GM12878 (cell line): ENCODE results near the gene SBF2. TPM values are rescaled to one million over a fixed set of nuclear protein-coding genes. Genes with fewer than 3 reads are reported as not detected.

Experiments used
- ATAC-seq: fragments of 200-7000 bp; cut with Tn5 transposase; 3 replicates; pipeline ENCODE4 v1.9.1; 2020; ENCODE audit warnings: mild to moderate bottlenecking, moderate library complexity
- BruUV-seq: library from RNA; stranded (reverse); fragments of 400-500 nt; replicated peaks from 2 replicates; lab custom pipeline; 2021; lab: Mats Ljungman, UMichigan
- CTCF ChIA-PET: fragments of 300-600 bp; sonication (Branson Sonifier 250); formaldehyde crosslinking; extraction: SDS; loops from one replicate; lab custom pipeline; 2021; ENCODE audit warnings: inconsistent platforms; lab: Yijun Ruan, JAX
- POLR2A ChIA-PET: fragments of 350-600 bp; formaldehyde crosslinking; extraction: SDS; loops from one replicate; lab custom pipeline; 2021; ENCODE audit warnings: inconsistent platforms; lab: Charles Lee
- RAD21 ChIA-PET: fragments of 300-600 bp; sonication (Branson Sonifier 250); formaldehyde crosslinking; loops from one replicate; lab custom pipeline; 2023; ENCODE audit warnings: antibody characterized with exemption; ENCODE audit not compliant: unreplicated experiment; lab: Charles Lee
- SMC1A ChIA-PET: fragments of 300-600 bp; sonication (Branson Sonifier 250); formaldehyde crosslinking; loops from one replicate; lab custom pipeline; 2023; ENCODE audit not compliant: unreplicated experiment, uncharacterized antibody; lab: Charles Lee
- DNase-seq: peaks from one replicate; pipeline ENCODE4 v3.0.0-alpha.2; 2011; ENCODE audit warnings: low read depth, low spot score
- FAIRE-seq: peaks from 3 replicates; lab custom pipeline; 2011; peaks lifted over from hg19 to GRCh38; lab: Jason Lieb, UNC
- H2AFZ ChIP-seq: 2 replicates; pipeline ENCODE4 v1.6.0; 2011; ENCODE audit warnings: low read depth, low read length, control low read depth; ENCODE audit not compliant: control insufficient read depth
- H3K27ac ChIP-seq: 2 replicates; pipeline ENCODE4 v1.5.1; 2011; ENCODE audit warnings: control low read depth; ENCODE audit not compliant: control insufficient read depth, insufficient read depth
- H3K27me3 ChIP-seq, 2 experiments: replicated peaks in 1 of 2; 2 replicates each; pipeline versions ENCODE4 v1.6.0 to v1.6.1; 2011; ENCODE audit warnings: low read length in 1 of 2; ENCODE audit not compliant: control insufficient read depth in 2 of 2, insufficient read depth in 2 of 2
- H3K36me3 ChIP-seq, 2 experiments: 2 replicates each; pipeline ENCODE4 v1.5.1; 2011; ENCODE audit warnings: low read length in 1 of 2; ENCODE audit not compliant: control insufficient read depth in 2 of 2, insufficient read depth in 2 of 2
- H3K4me1 ChIP-seq: 2 replicates; pipeline ENCODE4 v1.6.1; 2011; ENCODE audit warnings: mild to moderate bottlenecking, low read length, moderate library complexity, mixed read lengths; ENCODE audit not compliant: control insufficient read depth, insufficient read depth
- H3K4me2 ChIP-seq: 2 replicates; pipeline ENCODE4 v1.6.0; 2011; ENCODE audit warnings: control low read depth; ENCODE audit not compliant: control insufficient read depth, insufficient read depth
- H3K4me3 ChIP-seq: fragments of 200-600 bp; sonication (generic); 2 replicates; pipeline ENCODE4 v1.5.1; 2016
- H3K79me2 ChIP-seq: 2 replicates; pipeline ENCODE4 v1.6.0; 2011; ENCODE audit warnings: low read length; ENCODE audit not compliant: control insufficient read depth, insufficient read depth
- H3K9ac ChIP-seq: 2 replicates; pipeline ENCODE4 v1.8.0; 2011; ENCODE audit warnings: low read length, control low read depth, mixed read lengths; ENCODE audit not compliant: control insufficient read depth, insufficient read depth
- H3K9me3 ChIP-seq: replicated peaks from 3 replicates; pipeline ENCODE4 v1.5.1; 2011; ENCODE audit warnings: mild to moderate bottlenecking, low read length; ENCODE audit not compliant: control insufficient read depth, insufficient read depth
- H4K20me1 ChIP-seq: 2 replicates; pipeline ENCODE4 v1.6.0; 2011; ENCODE audit not compliant: control insufficient read depth, insufficient read depth
- CEBPB ChIP-seq, 2 experiments: fragments of 150-350 bp in 1 of 2; IDR thresholded peaks; 2 replicates each; pipeline ENCODE4 v1.6.1; 2012 to 2014; ENCODE audit warnings: low read depth in 2 of 2, low read length in 2 of 2, borderline replicate concordance in 1 of 2, inconsistent platforms in 1 of 2
- CREB1 ChIP-seq: IDR thresholded peaks from 2 replicates; pipeline ENCODE4 v1.6.1; 2012; ENCODE audit warnings: low read depth, mild to moderate bottlenecking, inconsistent platforms
- EGR1 ChIP-seq, 2 experiments: IDR thresholded peaks; 1 replicate in 1 of 2; 2 replicates in 1 of 2; pipeline ENCODE4 v1.6.1; 2011 to 2012; ENCODE audit warnings: low read depth in 2 of 2, low read length in 2 of 2, borderline replicate concordance in 1 of 2, mild to moderate bottlenecking in 1 of 2, moderate library complexity in 1 of 2
- NFYA ChIP-seq: IDR thresholded peaks from 2 replicates; pipeline ENCODE4 v1.6.1; 2011; ENCODE audit warnings: low read depth, mild to moderate bottlenecking, low read length, improper control_type of control experiment, borderline replicate concordance
- SMAD1 ChIP-seq: fragments of 450-650 bp; IDR thresholded peaks from 2 replicates; pipeline ENCODE4 v1.6.1; 2018; ENCODE audit warnings: mild to moderate bottlenecking, low read depth; ENCODE audit not compliant: partially characterized antibody
- TCF7 ChIP-seq: IDR thresholded peaks from 2 replicates; pipeline ENCODE4 v1.6.1; 2014; ENCODE audit warnings: antibody characterized with exemption, borderline replicate concordance
- WGBS: methylation state at CpG from one replicate; pipeline ENCODE4 v1.1.6; 2016; ENCODE audit warnings: low lambda C conversion rate; ENCODE audit not compliant: insufficient replicate concordance, insufficient coverage; ENCODE audit errors: missing lambda C conversion rate; 5-methylcytosine and 5-hydroxymethylcytosine counted together
- in situ Hi-C: fragments of 300-500 bp; cut with MboI; formaldehyde crosslinking; loops from 9 replicates; pipeline ENCODE4 v1.14.3; 2018; ENCODE audit warnings: mixed read lengths
- intact Hi-C: fragments of 100-400 bp; cut with micrococcal nuclease; formaldehyde crosslinking; loops from one replicate; pipeline ENCODE4 v1.14.2; 2022; ENCODE audit not compliant: unreplicated experiment
- polyA plus RNA-seq, 11 experiments: library from polyadenylated mRNA; depleted of rRNA in 4 of 11; unstranded in 6 of 11; stranded (reverse) in 5 of 11; fragments of >200 nt; fragmentation: Nextera tagmentation in 4 of 11; fragmentation: Illumina TruSeq in 1 of 11; extraction: Ambion mirVana in 4 of 11; extraction: Trizol in 1 of 11; gene quantifications; 1 replicate in 1 of 11; 2 replicates in 10 of 11; pipeline versions ENCODE4 v1.2.1 to v1.2.3, GENCODE V29; 2011 to 2016; ENCODE audit warnings: inconsistent platforms in 2 of 11, missing spikeins in 2 of 11, low read depth in 1 of 11
- total RNA-seq, 4 experiments: library from RNA; depleted of rRNA in 3 of 4; stranded (reverse); fragments of >200 nt in 3 of 4; fragmentation: Illumina TruSeq in 1 of 4; extraction: Trizol in 1 of 4; gene quantifications; 2 replicates each; pipeline versions ENCODE4 v1.2.1 to v1.2.3, GENCODE V29; 2013 to 2021
- TF ChIP-seq, protein P1 (sequence below): fragments of 150-350 bp; IDR thresholded peaks from 2 replicates; pipeline ENCODE4 v1.6.1; 2014; ENCODE audit warnings: mild to moderate bottlenecking, low read depth, low read length
- TF ChIP-seq, protein P2 (sequence below): IDR thresholded peaks from 2 replicates; pipeline ENCODE4 v1.6.1; 2012; ENCODE audit warnings: low read depth, low read length, improper control_type of control experiment
- TF ChIP-seq, protein P3 (sequence below): IDR thresholded peaks from 2 replicates; pipeline ENCODE4 v1.6.1; 2012; ENCODE audit warnings: low read length, inconsistent platforms

The SBF2 gene
- total and polyA plus RNA-seq, 10 of the 15 experiments (the other 5 are each of a cell fraction or from before 2014, with no cell fraction given): 0.24 to 2.3 (median 1.1) TPM

DNA sequence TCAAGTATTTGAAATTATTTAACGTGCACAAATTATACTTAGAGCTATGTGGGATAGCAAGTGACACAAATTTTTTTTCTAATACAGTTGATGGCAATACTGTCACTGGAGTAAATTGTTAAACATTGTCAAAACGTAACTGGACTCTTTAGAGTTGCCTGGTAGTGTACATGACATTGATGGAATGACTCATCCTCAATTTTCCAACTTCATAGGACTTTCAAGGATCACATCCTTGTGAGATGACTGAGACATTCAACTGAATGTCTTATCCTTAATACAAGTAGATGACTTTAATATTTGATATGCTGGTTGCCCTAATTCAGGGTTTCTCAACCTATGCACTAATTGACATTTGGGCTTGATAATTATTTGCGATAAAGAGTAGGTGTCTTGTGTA is 320.1 kb downstream of the SBF2 start:
- ATAC-seq (no peak), DNase-seq (no peak), FAIRE-seq (no peak)
- ChIA-PET CTCF (interaction anchor here (0.6 to 4.1 kb wide), 10 partner anchors 10 to 449 kb away, joined by 3 to 34 read pairs (median 6); no protein-coding TSS in a partner anchor), SMC1A (interaction anchor here (0.8 to 2.0 kb wide), 3 partner anchors 11 to 439 kb away, joined by 3 to 7 read pairs (median 6); no protein-coding TSS in a partner anchor), POLR2A (no interaction called here), RAD21 (interaction anchor here (1.6 to 2.4 kb wide), 2 partner anchors 215 to 351 kb away, joined by 4 to 21 read pairs; no protein-coding TSS in a partner anchor)
- H3K9ac ChIP-seq: no peak overlapping the region
- no peaks in the 10 kb centered on the region for H3K27me3 ChIP-seq
- H3K36me3 ChIP-seq: no peaks in the 10 kb centered on the region
- H3K27ac ChIP-seq: no peak overlapping the region
- no peaks in the 10 kb centered on the region for H4K20me1 ChIP-seq
- TF ChIP-seq, protein P1, sequence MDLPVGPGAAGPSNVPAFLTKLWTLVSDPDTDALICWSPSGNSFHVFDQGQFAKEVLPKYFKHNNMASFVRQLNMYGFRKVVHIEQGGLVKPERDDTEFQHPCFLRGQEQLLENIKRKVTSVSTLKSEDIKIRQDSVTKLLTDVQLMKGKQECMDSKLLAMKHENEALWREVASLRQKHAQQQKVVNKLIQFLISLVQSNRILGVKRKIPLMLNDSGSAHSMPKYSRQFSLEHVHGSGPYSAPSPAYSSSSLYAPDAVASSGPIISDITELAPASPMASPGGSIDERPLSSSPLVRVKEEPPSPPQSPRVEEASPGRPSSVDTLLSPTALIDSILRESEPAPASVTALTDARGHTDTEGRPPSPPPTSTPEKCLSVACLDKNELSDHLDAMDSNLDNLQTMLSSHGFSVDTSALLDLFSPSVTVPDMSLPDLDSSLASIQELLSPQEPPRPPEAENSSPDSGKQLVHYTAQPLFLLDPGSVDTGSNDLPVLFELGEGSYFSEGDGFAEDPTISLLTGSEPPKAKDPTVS: no peak
- TF ChIP-seq SMAD1 (no peak), TCF7 (no peak), CREB1 (no peak), EGR1 (IDR thresholded peaks at IDR 0.05; ENCODE audit: borderline replicate concordance in 1 of 2, low read depth in 2 of 2, low read length in 2 of 2) (no peak), CEBPB (IDR thresholded peaks at IDR 0.05; ENCODE audit: borderline replicate concordance in 1 of 2, low read depth in 2 of 2, low read length in 2 of 2) (no peak), NFYA (no peak)
- TF ChIP-seq, protein P2, sequence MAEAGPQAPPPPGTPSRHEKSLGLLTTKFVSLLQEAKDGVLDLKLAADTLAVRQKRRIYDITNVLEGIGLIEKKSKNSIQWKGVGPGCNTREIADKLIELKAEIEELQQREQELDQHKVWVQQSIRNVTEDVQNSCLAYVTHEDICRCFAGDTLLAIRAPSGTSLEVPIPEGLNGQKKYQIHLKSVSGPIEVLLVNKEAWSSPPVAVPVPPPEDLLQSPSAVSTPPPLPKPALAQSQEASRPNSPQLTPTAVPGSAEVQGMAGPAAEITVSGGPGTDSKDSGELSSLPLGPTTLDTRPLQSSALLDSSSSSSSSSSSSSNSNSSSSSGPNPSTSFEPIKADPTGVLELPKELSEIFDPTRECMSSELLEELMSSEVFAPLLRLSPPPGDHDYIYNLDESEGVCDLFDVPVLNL: no peak
- TF ChIP-seq, protein P3, sequence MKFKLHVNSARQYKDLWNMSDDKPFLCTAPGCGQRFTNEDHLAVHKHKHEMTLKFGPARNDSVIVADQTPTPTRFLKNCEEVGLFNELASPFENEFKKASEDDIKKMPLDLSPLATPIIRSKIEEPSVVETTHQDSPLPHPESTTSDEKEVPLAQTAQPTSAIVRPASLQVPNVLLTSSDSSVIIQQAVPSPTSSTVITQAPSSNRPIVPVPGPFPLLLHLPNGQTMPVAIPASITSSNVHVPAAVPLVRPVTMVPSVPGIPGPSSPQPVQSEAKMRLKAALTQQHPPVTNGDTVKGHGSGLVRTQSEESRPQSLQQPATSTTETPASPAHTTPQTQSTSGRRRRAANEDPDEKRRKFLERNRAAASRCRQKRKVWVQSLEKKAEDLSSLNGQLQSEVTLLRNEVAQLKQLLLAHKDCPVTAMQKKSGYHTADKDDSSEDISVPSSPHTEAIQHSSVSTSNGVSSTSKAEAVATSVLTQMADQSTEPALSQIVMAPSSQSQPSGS: no peak
- 35% methylated on average over 3 of the region's 3 CpGs for WGBS
- no peaks in the 10 kb centered on the region for H3K79me2 ChIP-seq
- intact Hi-C loops: loop anchor here (1.0 to 5.0 kb wide), 3 partner anchors 112 to 348 kb away; no protein-coding TSS in a partner anchor
- BruUV-seq: no TSS peak
- H3K4me2 ChIP-seq: no peak overlapping the region
- no peaks in the 10 kb centered on the region for H3K4me1 ChIP-seq
- in situ Hi-C loops: loop anchor here (5.0 to 10.0 kb wide), 2 partner anchors 112 to 439 kb away; no protein-coding TSS in a partner anchor
- no peak overlapping the region for H2AFZ ChIP-seq
- no peak overlapping the region for H3K4me3 ChIP-seq
- H3K9me3 ChIP-seq: no peaks in the 10 kb centered on the region
